ENCODE results near the gene ASNS. TPM values are rescaled to one million over a fixed set of nuclear protein-coding genes. Genes with fewer than 3 reads are reported as not detected.
"Not testable (repeated sequence)": the region's sequence is repeated elsewhere in the genome, so short reads cannot be mapped to it uniquely, and the experiment has no call there.

ASNS gene
- total RNA-seq, 1 experiment from 2014 or later: 95.1 TPM

DNA sequence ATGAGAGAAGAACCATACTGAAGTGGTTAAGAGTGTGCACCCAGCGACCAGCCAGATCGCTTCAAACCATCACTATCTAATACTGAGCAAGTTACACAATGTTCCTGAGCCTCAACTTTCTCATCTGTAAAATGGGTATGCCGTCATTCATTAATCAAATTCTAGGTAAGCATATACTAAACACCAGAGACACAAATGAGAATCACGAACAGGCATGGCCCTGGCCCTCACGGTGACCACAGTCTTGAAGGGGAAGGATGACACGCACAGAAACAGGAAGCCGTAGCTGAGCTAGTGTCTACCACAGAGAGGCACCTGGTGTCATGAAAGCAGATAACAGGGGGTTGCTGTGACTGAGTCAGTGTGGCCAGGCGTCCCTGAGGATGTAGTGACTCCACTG is 43.1 kb upstream of the ASNS start:
- not testable (repeated sequence) for H3K4me2 ChIP-seq (ENCODE audit: insufficient read depth, insufficient read length, low read length); H2BK5ac ChIP-seq (ENCODE audit: insufficient read length, low read length); H3K18ac ChIP-seq (ENCODE audit: insufficient read length, low read depth, low read length); H3K27me3 ChIP-seq (ENCODE audit: insufficient read depth, low read length); H3T11ph ChIP-seq (ENCODE audit: low read length); H3K79me1 ChIP-seq (ENCODE audit: insufficient read depth, low read depth, low read length, poor library complexity, severe bottlenecking); H3K9ac ChIP-seq (ENCODE audit: extremely low read depth, insufficient read length, low read length); H4K8ac ChIP-seq (replicated peaks; ENCODE audit: insufficient read length, low read depth, low read length); H3K23me2 ChIP-seq (ENCODE audit: insufficient read length, low read depth, low read length, poor library complexity, severe bottlenecking); H3K27me3 Mint-ChIP-seq (ENCODE audit: low read depth); H2BK20ac ChIP-seq (ENCODE audit: low read depth, low read length, poor library complexity, severe bottlenecking); H3K79me2 ChIP-seq (ENCODE audit: insufficient read depth, low read length); H3K9me3 Mint-ChIP-seq; H4K5ac ChIP-seq (ENCODE audit: insufficient read length, low read depth, low read length); H3K23ac ChIP-seq (ENCODE audit: insufficient read length, low read depth, low read length); H3K4me3 Mint-ChIP-seq; H3K56ac ChIP-seq (ENCODE audit: insufficient read length, low read depth, low read length); H3K14ac ChIP-seq (ENCODE audit: insufficient read depth, low read length); H3K4ac ChIP-seq (ENCODE audit: low read depth, low read length); H3K4me1 ChIP-seq (ENCODE audit: insufficient read depth, low read length); H3K36me3 Mint-ChIP-seq (ENCODE audit: insufficient read depth in 1 of 3, low read depth in 3 of 3); H4K91ac ChIP-seq (ENCODE audit: insufficient read length, low read depth, low read length); H2BK12ac ChIP-seq (ENCODE audit: insufficient read length, low read depth, low read length); H3K27ac Mint-ChIP-seq; H3K27ac ChIP-seq (ENCODE audit: insufficient read length, low read depth, low read length); H4K20me1 ChIP-seq (ENCODE audit: control insufficient read depth, insufficient read depth, insufficient read length); H2BK120ac ChIP-seq (ENCODE audit: low read depth, low read length, poor library complexity, severe bottlenecking); H2BK15ac ChIP-seq (ENCODE audit: low read depth, low read length); DNase-seq; H2AK5ac ChIP-seq (ENCODE audit: insufficient read length, low read length); H2AFZ ChIP-seq (ENCODE audit: low read length); H3K9me3 ChIP-seq (ENCODE audit: control insufficient read depth, low read depth, low read length)
- peaks cover 21 to 34% of the 10 kb centered on the region in 2 experiments for H3K4me1 Mint-ChIP-seq
- no CpG with 5 or more reads among the region's 8 CpGs for WGBS (ENCODE audit: extremely low coverage, insufficient read length, low lambda C conversion rate)
